GM12878 (cell line): ENCODE data around the gene HPD. TPM values are rescaled to one million over a fixed set of nuclear protein-coding genes. Genes with fewer than 3 reads are reported as not detected.

ENCODE experiments used
- ATAC-seq: fragments of 200-7000 bp; cut with Tn5 transposase; 3 replicates; pipeline ENCODE4 v1.9.1; 2020; ENCODE audit warnings: mild to moderate bottlenecking, moderate library complexity
- BruUV-seq: library from RNA; stranded (reverse); fragments of 400-500 nt; replicated peaks from 2 replicates; lab custom pipeline; 2021; lab: Mats Ljungman, UMichigan
- CTCF ChIA-PET: fragments of 300-600 bp; sonication (Branson Sonifier 250); formaldehyde crosslinking; extraction: SDS; loops from one replicate; lab custom pipeline; 2021; ENCODE audit warnings: inconsistent platforms; lab: Yijun Ruan, JAX
- POLR2A ChIA-PET: fragments of 350-600 bp; formaldehyde crosslinking; extraction: SDS; loops from one replicate; lab custom pipeline; 2021; ENCODE audit warnings: inconsistent platforms; lab: Charles Lee
- RAD21 ChIA-PET: fragments of 300-600 bp; sonication (Branson Sonifier 250); formaldehyde crosslinking; loops from one replicate; lab custom pipeline; 2023; ENCODE audit warnings: antibody characterized with exemption; ENCODE audit not compliant: unreplicated experiment; lab: Charles Lee
- SMC1A ChIA-PET: fragments of 300-600 bp; sonication (Branson Sonifier 250); formaldehyde crosslinking; loops from one replicate; lab custom pipeline; 2023; ENCODE audit not compliant: unreplicated experiment, uncharacterized antibody; lab: Charles Lee
- DNase-seq: peaks from one replicate; pipeline ENCODE4 v3.0.0-alpha.2; 2011; ENCODE audit warnings: low read depth, low spot score
- FAIRE-seq: peaks from 3 replicates; lab custom pipeline; 2011; peaks lifted over from hg19 to GRCh38; lab: Jason Lieb, UNC
- H2AFZ ChIP-seq: 2 replicates; pipeline ENCODE4 v1.6.0; 2011; ENCODE audit warnings: low read depth, low read length, control low read depth; ENCODE audit not compliant: control insufficient read depth
- H3K27ac ChIP-seq: 2 replicates; pipeline ENCODE4 v1.5.1; 2011; ENCODE audit warnings: control low read depth; ENCODE audit not compliant: control insufficient read depth, insufficient read depth
- H3K27me3 ChIP-seq, 2 experiments: replicated peaks in 1 of 2; 2 replicates each; pipeline versions ENCODE4 v1.6.0 to v1.6.1; 2011; ENCODE audit warnings: low read length in 1 of 2; ENCODE audit not compliant: control insufficient read depth in 2 of 2, insufficient read depth in 2 of 2
- H3K36me3 ChIP-seq, 2 experiments: 2 replicates each; pipeline ENCODE4 v1.5.1; 2011; ENCODE audit warnings: low read length in 1 of 2; ENCODE audit not compliant: control insufficient read depth in 2 of 2, insufficient read depth in 2 of 2
- H3K4me1 ChIP-seq: 2 replicates; pipeline ENCODE4 v1.6.1; 2011; ENCODE audit warnings: mild to moderate bottlenecking, low read length, moderate library complexity, mixed read lengths; ENCODE audit not compliant: control insufficient read depth, insufficient read depth
- H3K4me2 ChIP-seq: 2 replicates; pipeline ENCODE4 v1.6.0; 2011; ENCODE audit warnings: control low read depth; ENCODE audit not compliant: control insufficient read depth, insufficient read depth
- H3K4me3 ChIP-seq: fragments of 200-600 bp; sonication (generic); 2 replicates; pipeline ENCODE4 v1.5.1; 2016
- H3K79me2 ChIP-seq: 2 replicates; pipeline ENCODE4 v1.6.0; 2011; ENCODE audit warnings: low read length; ENCODE audit not compliant: control insufficient read depth, insufficient read depth
- H3K9ac ChIP-seq: 2 replicates; pipeline ENCODE4 v1.8.0; 2011; ENCODE audit warnings: low read length, control low read depth, mixed read lengths; ENCODE audit not compliant: control insufficient read depth, insufficient read depth
- H3K9me3 ChIP-seq: replicated peaks from 3 replicates; pipeline ENCODE4 v1.5.1; 2011; ENCODE audit warnings: mild to moderate bottlenecking, low read length; ENCODE audit not compliant: control insufficient read depth, insufficient read depth
- H4K20me1 ChIP-seq: 2 replicates; pipeline ENCODE4 v1.6.0; 2011; ENCODE audit not compliant: control insufficient read depth, insufficient read depth
- CHD1 ChIP-seq: IDR thresholded peaks from 2 replicates; pipeline ENCODE4 v1.6.1; 2012; ENCODE audit warnings: low read depth, low read length, improper control_type of control experiment
- CREB1 ChIP-seq: IDR thresholded peaks from 2 replicates; pipeline ENCODE4 v1.6.1; 2012; ENCODE audit warnings: low read depth, mild to moderate bottlenecking, inconsistent platforms
- EED ChIP-seq: sonication (generic); IDR thresholded peaks from 2 replicates; pipeline ENCODE4 v1.6.1; 2016; ENCODE audit warnings: antibody characterized with exemption, low read depth
- ETV6 ChIP-seq, 2 experiments: fragments of 450-650 bp in 1 of 2; IDR thresholded peaks in 1 of 2; conservative IDR thresholded peaks in 1 of 2; 2 replicates each; pipeline ENCODE4 v1.6.1; 2014; ENCODE audit warnings: antibody characterized with exemption in 1 of 2, borderline replicate concordance in 1 of 2, low read depth in 1 of 2, mild to moderate bottlenecking in 1 of 2, moderate library complexity in 1 of 2
- NBN ChIP-seq: fragments of 450-650 bp; IDR thresholded peaks from 2 replicates; pipeline ENCODE4 v1.6.1; 2016
- NR2F1 ChIP-seq: fragments of 450-650 bp; conservative IDR thresholded peaks from 2 replicates; pipeline ENCODE4 v1.6.1; 2017; ENCODE audit warnings: mild to moderate bottlenecking
- NRF1 ChIP-seq: conservative IDR thresholded peaks from 2 replicates; pipeline ENCODE4 v1.6.1; 2011; ENCODE audit warnings: mild to moderate bottlenecking, low read depth, low read length, improper control_type of control experiment
- RBBP5 ChIP-seq: fragments of 200-600 bp; sonication (generic); conservative IDR thresholded peaks from 2 replicates; pipeline ENCODE4 v1.6.1; 2016
- ZNF622 ChIP-seq: fragments of 450-650 bp; IDR thresholded peaks from 2 replicates; pipeline ENCODE4 v1.6.1; 2017; ENCODE audit warnings: mild to moderate bottlenecking, inconsistent platforms
- WGBS: methylation state at CpG from one replicate; pipeline ENCODE4 v1.1.6; 2016; ENCODE audit warnings: low lambda C conversion rate; ENCODE audit not compliant: insufficient replicate concordance, insufficient coverage; ENCODE audit errors: missing lambda C conversion rate; 5-methylcytosine and 5-hydroxymethylcytosine counted together
- in situ Hi-C: fragments of 300-500 bp; cut with MboI; formaldehyde crosslinking; loops from 9 replicates; pipeline ENCODE4 v1.14.3; 2018; ENCODE audit warnings: mixed read lengths
- intact Hi-C: fragments of 100-400 bp; cut with micrococcal nuclease; formaldehyde crosslinking; loops from one replicate; pipeline ENCODE4 v1.14.2; 2022; ENCODE audit not compliant: unreplicated experiment
- polyA plus RNA-seq, 11 experiments: library from polyadenylated mRNA; depleted of rRNA in 4 of 11; unstranded in 6 of 11; stranded (reverse) in 5 of 11; fragments of >200 nt; fragmentation: Nextera tagmentation in 4 of 11; fragmentation: Illumina TruSeq in 1 of 11; extraction: Ambion mirVana in 4 of 11; extraction: Trizol in 1 of 11; gene quantifications; 1 replicate in 1 of 11; 2 replicates in 10 of 11; pipeline versions ENCODE4 v1.2.1 to v1.2.3, GENCODE V29; 2011 to 2016; ENCODE audit warnings: inconsistent platforms in 2 of 11, missing spikeins in 2 of 11, low read depth in 1 of 11
- total RNA-seq, 4 experiments: library from RNA; depleted of rRNA in 3 of 4; stranded (reverse); fragments of >200 nt in 3 of 4; fragmentation: Illumina TruSeq in 1 of 4; extraction: Trizol in 1 of 4; gene quantifications; 2 replicates each; pipeline versions ENCODE4 v1.2.1 to v1.2.3, GENCODE V29; 2013 to 2021
- TF ChIP-seq, protein P1 (sequence below): IDR thresholded peaks from 2 replicates; pipeline ENCODE4 v1.6.1; 2012; ENCODE audit warnings: mild to moderate bottlenecking, low read depth, low read length
- TF ChIP-seq, protein P2 (sequence below): fragments of 450-650 bp; IDR thresholded peaks from 2 replicates; pipeline ENCODE4 v1.6.1; 2017; ENCODE audit warnings: low read depth, mild to moderate bottlenecking, moderate library complexity
- TF ChIP-seq, protein P3 (sequence below): IDR thresholded peaks from 2 replicates; pipeline ENCODE4 v1.6.1; 2012; ENCODE audit warnings: low read depth, low read length, improper control_type of control experiment
- TF ChIP-seq, protein P4 (sequence below): fragments of 450-650 bp; formaldehyde crosslinking; IDR thresholded peaks from 2 replicates; pipeline ENCODE4 v1.5.0; 2022; ENCODE audit warnings: mild to moderate bottlenecking, missing genetic modification characterization

The HPD gene
- total and polyA plus RNA-seq, 10 of the 15 experiments (the other 5 are each of a cell fraction or from before 2014, with no cell fraction given): 0.04 to 0.69 (median 0.28) TPM; not detected in 7

DNA sequence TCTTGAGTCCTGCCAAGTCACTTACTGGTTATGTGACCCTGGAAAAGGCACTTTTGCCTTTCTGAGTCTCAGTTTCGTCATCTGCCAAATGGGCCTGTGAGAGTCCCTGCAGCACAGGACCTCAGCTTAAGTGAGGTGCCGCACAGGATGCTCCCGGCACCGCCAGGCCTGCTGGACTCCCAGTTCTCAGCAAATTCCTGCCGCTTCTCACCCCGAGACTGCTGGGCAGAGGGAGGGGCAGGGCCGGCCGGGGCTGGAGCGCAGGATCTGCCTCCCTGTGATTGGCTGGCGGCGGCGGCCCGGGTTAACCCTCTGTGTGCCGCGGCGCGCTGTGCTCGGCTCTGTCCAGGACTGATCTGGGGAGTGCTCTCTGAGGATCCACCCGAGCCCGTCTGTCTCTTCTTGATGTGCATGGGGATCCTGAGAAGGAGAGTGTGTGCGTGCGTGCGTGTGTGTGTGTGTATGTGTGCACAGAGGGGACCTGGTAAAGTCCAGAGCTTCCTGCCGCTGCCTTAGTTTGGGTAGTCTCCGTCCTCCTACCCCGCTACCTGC is 46.3 kb downstream of the HPD start:
- peaks cover 34% of the 10 kb centered on the region for H3K79me2 ChIP-seq
- peak overlapping the region; percentile 7; the same call in 1 of the 2 replicates for H3K9ac ChIP-seq
- FAIRE-seq: no peak
- no peak for TF ChIP-seq CHD1
- no peak for TF ChIP-seq RBBP5
- TF ChIP-seq EED: no peak
- TF ChIP-seq NRF1: no peak
- TF ChIP-seq ZNF622: no peak
- TF ChIP-seq NR2F1: peak; percentile 22; the same call in 1 of the 2 replicates
- TF ChIP-seq, protein P1, sequence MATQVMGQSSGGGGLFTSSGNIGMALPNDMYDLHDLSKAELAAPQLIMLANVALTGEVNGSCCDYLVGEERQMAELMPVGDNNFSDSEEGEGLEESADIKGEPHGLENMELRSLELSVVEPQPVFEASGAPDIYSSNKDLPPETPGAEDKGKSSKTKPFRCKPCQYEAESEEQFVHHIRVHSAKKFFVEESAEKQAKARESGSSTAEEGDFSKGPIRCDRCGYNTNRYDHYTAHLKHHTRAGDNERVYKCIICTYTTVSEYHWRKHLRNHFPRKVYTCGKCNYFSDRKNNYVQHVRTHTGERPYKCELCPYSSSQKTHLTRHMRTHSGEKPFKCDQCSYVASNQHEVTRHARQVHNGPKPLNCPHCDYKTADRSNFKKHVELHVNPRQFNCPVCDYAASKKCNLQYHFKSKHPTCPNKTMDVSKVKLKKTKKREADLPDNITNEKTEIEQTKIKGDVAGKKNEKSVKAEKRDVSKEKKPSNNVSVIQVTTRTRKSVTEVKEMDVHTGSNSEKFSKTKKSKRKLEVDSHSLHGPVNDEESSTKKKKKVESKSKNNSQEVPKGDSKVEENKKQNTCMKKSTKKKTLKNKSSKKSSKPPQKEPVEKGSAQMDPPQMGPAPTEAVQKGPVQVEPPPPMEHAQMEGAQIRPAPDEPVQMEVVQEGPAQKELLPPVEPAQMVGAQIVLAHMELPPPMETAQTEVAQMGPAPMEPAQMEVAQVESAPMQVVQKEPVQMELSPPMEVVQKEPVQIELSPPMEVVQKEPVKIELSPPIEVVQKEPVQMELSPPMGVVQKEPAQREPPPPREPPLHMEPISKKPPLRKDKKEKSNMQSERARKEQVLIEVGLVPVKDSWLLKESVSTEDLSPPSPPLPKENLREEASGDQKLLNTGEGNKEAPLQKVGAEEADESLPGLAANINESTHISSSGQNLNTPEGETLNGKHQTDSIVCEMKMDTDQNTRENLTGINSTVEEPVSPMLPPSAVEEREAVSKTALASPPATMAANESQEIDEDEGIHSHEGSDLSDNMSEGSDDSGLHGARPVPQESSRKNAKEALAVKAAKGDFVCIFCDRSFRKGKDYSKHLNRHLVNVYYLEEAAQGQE: no peak
- 0 out of 2 replicates have a peak, but pooled peaks have one; percentile 47 for TF ChIP-seq NBN
- TF ChIP-seq ETV6 (conservative IDR thresholded peaks at IDR 0.05 in 1 of 2, IDR thresholded peaks at IDR 0.05 in 1 of 2; ENCODE audit: borderline replicate concordance in 1 of 2, low read depth in 1 of 2): no peak
- TF ChIP-seq, protein P2, sequence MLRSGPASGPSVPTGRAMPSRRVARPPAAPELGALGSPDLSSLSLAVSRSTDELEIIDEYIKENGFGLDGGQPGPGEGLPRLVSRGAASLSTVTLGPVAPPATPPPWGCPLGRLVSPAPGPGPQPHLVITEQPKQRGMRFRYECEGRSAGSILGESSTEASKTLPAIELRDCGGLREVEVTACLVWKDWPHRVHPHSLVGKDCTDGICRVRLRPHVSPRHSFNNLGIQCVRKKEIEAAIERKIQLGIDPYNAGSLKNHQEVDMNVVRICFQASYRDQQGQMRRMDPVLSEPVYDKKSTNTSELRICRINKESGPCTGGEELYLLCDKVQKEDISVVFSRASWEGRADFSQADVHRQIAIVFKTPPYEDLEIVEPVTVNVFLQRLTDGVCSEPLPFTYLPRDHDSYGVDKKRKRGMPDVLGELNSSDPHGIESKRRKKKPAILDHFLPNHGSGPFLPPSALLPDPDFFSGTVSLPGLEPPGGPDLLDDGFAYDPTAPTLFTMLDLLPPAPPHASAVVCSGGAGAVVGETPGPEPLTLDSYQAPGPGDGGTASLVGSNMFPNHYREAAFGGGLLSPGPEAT: no peak
- TF ChIP-seq CREB1: no peak
- TF ChIP-seq, protein P3, sequence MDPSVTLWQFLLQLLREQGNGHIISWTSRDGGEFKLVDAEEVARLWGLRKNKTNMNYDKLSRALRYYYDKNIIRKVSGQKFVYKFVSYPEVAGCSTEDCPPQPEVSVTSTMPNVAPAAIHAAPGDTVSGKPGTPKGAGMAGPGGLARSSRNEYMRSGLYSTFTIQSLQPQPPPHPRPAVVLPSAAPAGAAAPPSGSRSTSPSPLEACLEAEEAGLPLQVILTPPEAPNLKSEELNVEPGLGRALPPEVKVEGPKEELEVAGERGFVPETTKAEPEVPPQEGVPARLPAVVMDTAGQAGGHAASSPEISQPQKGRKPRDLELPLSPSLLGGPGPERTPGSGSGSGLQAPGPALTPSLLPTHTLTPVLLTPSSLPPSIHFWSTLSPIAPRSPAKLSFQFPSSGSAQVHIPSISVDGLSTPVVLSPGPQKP: no peak
- TF ChIP-seq, protein P4, sequence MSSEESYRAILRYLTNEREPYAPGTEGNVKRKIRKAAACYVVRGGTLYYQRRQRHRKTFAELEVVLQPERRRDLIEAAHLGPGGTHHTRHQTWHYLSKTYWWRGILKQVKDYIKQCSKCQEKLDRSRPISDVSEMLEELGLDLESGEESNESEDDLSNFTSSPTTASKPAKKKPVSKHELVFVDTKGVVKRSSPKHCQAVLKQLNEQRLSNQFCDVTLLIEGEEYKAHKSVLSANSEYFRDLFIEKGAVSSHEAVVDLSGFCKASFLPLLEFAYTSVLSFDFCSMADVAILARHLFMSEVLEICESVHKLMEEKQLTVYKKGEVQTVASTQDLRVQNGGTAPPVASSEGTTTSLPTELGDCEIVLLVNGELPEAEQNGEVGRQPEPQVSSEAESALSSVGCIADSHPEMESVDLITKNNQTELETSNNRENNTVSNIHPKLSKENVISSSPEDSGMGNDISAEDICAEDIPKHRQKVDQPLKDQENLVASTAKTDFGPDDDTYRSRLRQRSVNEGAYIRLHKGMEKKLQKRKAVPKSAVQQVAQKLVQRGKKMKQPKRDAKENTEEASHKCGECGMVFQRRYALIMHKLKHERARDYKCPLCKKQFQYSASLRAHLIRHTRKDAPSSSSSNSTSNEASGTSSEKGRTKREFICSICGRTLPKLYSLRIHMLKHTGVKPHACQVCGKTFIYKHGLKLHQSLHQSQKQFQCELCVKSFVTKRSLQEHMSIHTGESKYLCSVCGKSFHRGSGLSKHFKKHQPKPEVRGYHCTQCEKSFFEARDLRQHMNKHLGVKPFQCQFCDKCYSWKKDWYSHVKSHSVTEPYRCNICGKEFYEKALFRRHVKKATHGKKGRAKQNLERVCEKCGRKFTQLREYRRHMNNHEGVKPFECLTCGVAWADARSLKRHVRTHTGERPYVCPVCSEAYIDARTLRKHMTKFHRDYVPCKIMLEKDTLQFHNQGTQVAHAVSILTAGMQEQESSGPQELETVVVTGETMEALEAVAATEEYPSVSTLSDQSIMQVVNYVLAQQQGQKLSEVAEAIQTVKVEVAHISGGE (CRISPR knock-in tag): no peak

More for the DNA sequence above, 46.3 kb downstream of the HPD start:
- Histone ChIP-seq H3K36me3 (peaks cover 3 to 27% of the 10 kb centered on the region in 2 experiments; a peak in 3 of 4 replicates), H3K27ac (no peak overlapping the region), H3K27me3 (no peaks in the 10 kb centered on the region), H4K20me1 (peaks cover 3% of the 10 kb centered on the region; the same call in 1 of the 2 replicates), H3K9me3 (no peaks in the 10 kb centered on the region), H2AFZ (no peak overlapping the region), H3K4me3 (peak overlapping the region; percentile 82), H3K4me2 (peak overlapping the region; percentile 46), H3K4me1 (peaks cover 9% of the 10 kb centered on the region)
- CTCF ChIA-PET: interaction anchor here (0.7 to 13.6 kb wide), 20 partner anchors 8 to 179 kb away, joined by 3 to 565 read pairs (median 6); partner anchors contain the start of genes PSMD9 and RHOF
- SMC1A ChIA-PET: interaction anchor here (0.6 to 12.2 kb wide), 6 partner anchors 10 to 111 kb away, joined by 3 to 226 read pairs (median 6); partner anchors contain the start of gene RHOF
- POLR2A ChIA-PET: interaction anchor here (1.4 to 2.5 kb wide), 5 partner anchors 10 to 75 kb away, joined by 4 to 48 read pairs (median 5); partner anchors contain the start of gene RHOF
- DNase-seq (no peak), ATAC-seq (peak; percentile 85)
- intact Hi-C loops (loop anchor here (1.0 to 2.0 kb wide), 2 partner anchors 18 to 36 kb away; no protein-coding TSS in a partner anchor), in situ Hi-C loops (no loop called here)
- RAD21 ChIA-PET: interaction anchor here (0.6 to 13.1 kb wide), 11 partner anchors 10 to 118 kb away, joined by 3 to 395 read pairs (median 4); partner anchors contain the start of genes PSMD9, RHOF and TMEM120B
- WGBS: 16% methylated on average over 26 of the region's 26 CpGs
- no TSS peak for BruUV-seq
